ENCODE data around the gene UIMC1. TPM values are rescaled to one million over a fixed set of nuclear protein-coding genes. Genes with fewer than 3 reads are reported as not detected.

Gene UIMC1
- total RNA-seq, 1 donor from 2014 or later = 39.1 TPM

- TF ChIP-seq CTCF (conservative IDR thresholded peaks at IDR 0.05) = no peak
- no peaks in the 10 kb centered on the region for H3K27me3 Mint-ChIP-seq
- H3K9me3 Mint-ChIP-seq = peaks cover 6% of the 10 kb centered on the region
- H3K4me1 Mint-ChIP-seq (ENCODE audit: unreplicated experiment) = peaks cover 11% of the 10 kb centered on the region
- H3K27ac Mint-ChIP-seq = no peak overlapping the region
- DNase-seq (ENCODE audit: extremely low spot score, unreplicated experiment) = no peak
- H3K36me3 Mint-ChIP-seq = peaks cover 31% of the 10 kb centered on the region
- no peak overlapping the region for H3K4me3 Mint-ChIP-seq
Observed at GRCh38 chr5:177029498-177029897, 22.9 kb upstream of the UIMC1 start.

- H3K27me3 Mint-ChIP-seq = no peaks in the 10 kb centered on the region
Observed at GRCh38 chr5:177027665-177028064, 21.1 kb upstream of the UIMC1 start.

DNA sequence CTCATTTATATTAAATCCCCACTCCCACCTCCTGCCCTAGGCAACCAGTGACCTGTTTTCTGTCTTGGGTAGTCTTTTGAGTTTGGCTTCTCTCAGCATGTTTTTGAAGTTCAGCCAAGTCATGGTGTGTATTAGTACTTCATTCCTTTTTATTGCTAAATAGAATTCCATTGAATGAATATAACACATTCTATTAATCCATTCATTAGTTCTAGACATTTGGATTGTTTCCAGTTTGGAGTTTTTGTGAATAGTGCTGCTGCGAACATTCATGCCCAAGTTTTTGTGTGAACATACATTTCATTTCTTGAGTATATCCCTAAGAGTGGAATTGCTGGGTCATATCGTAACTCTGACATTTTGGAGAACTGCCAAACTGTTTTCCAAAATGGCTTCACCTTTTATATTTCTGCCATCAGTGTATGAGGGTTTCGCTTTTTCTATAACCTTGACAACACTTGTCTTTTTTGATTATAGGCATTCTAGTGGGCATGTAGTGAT, 18.6 kb upstream of the UIMC1 start:
- no peak for DNase-seq (ENCODE audit: extremely low spot score, unreplicated experiment)
- TF ChIP-seq CTCF (conservative IDR thresholded peaks at IDR 0.05) = no peak
- H3K27me3 Mint-ChIP-seq = no peaks in the 10 kb centered on the region
- no peak overlapping the region for H3K27ac Mint-ChIP-seq
- peak overlapping the region; percentile 69 for H3K4me3 Mint-ChIP-seq
- H3K4me1 Mint-ChIP-seq (ENCODE audit: unreplicated experiment) = peaks cover 21% of the 10 kb centered on the region
- no peaks in the 10 kb centered on the region for H3K9me3 Mint-ChIP-seq
- H3K36me3 Mint-ChIP-seq = peaks cover 20% of the 10 kb centered on the region

More at GRCh38 chr5:177027665-177028064, 21.1 kb upstream of the UIMC1 start:
- H3K36me3 Mint-ChIP-seq = peaks cover 28% of the 10 kb centered on the region
- H3K4me3 Mint-ChIP-seq = no peak overlapping the region
- peaks cover 6% of the 10 kb centered on the region for H3K9me3 Mint-ChIP-seq
- no peak overlapping the region for H3K27ac Mint-ChIP-seq
- H3K4me1 Mint-ChIP-seq (ENCODE audit: unreplicated experiment) = peaks cover 21% of the 10 kb centered on the region
- no peak for TF ChIP-seq CTCF (conservative IDR thresholded peaks at IDR 0.05)
- DNase-seq (ENCODE audit: extremely low spot score, unreplicated experiment) = no peak

GRCh38 chr5:177024559-177024958, 18.0 kb upstream of the UIMC1 start:
- no peak for TF ChIP-seq CTCF (conservative IDR thresholded peaks at IDR 0.05)
- Mint-ChIP-seq H3K27ac (no peak overlapping the region), H3K36me3 (peaks cover 20% of the 10 kb centered on the region), H3K4me1 (ENCODE audit: unreplicated experiment) (peaks cover 21% of the 10 kb centered on the region), H3K27me3 (no peaks in the 10 kb centered on the region), H3K4me3 (peak overlapping the region; percentile 69), H3K9me3 (no peaks in the 10 kb centered on the region)
- DNase-seq (ENCODE audit: extremely low spot score, unreplicated experiment) = no peak

GRCh38 chr5:177023303-177023664, 16.7 kb upstream of the UIMC1 start:
- Mint-ChIP-seq H3K4me1 (ENCODE audit: unreplicated experiment) (peaks cover 21% of the 10 kb centered on the region), H3K4me3 (peak overlapping the region; percentile 99), H3K36me3 (peaks cover 16% of the 10 kb centered on the region), H3K9me3 (no peaks in the 10 kb centered on the region), H3K27ac (peak overlapping the region; percentile 94), H3K27me3 (no peaks in the 10 kb centered on the region)
- no peak for DNase-seq (ENCODE audit: extremely low spot score, unreplicated experiment)
- no peak for TF ChIP-seq CTCF (conservative IDR thresholded peaks at IDR 0.05)

Measured in type B pancreatic cell (in vitro differentiated cells).